Activated naive CD8-positive, alpha-beta T cell treated with anti-CD3 and anti-CD28 coated beads for 36 hours (primary cell): ENCODE measurements around the gene PDPK1. TPM values are rescaled to one million over a fixed set of nuclear protein-coding genes. Genes with fewer than 3 reads are reported as not detected.

Source experiments
- DNase-seq: peaks from one replicate; pipeline ENCODE4 v3.0.0; 2021
- H3K27ac Mint-ChIP-seq: one replicate; pipeline ENCODE4 v1.8.0; 2022; ENCODE audit warnings: mild to moderate bottlenecking, moderate library complexity, mixed read lengths
- H3K27me3 Mint-ChIP-seq: one replicate; pipeline ENCODE4 v1.8.0; 2022; ENCODE audit warnings: mild to moderate bottlenecking, mixed read lengths
- H3K36me3 Mint-ChIP-seq: one replicate; pipeline ENCODE4 v1.8.0; 2021; ENCODE audit warnings: mild to moderate bottlenecking, mixed read lengths
- H3K4me1 Mint-ChIP-seq: one replicate; pipeline ENCODE4 v1.8.0; 2021; ENCODE audit warnings: mixed read lengths
- H3K4me3 Mint-ChIP-seq: one replicate; pipeline ENCODE4 v1.8.0; 2022; ENCODE audit warnings: mild to moderate bottlenecking, moderate library complexity, mixed read lengths
- H3K9me3 Mint-ChIP-seq: one replicate; pipeline ENCODE4 v1.8.0; 2022; ENCODE audit warnings: mixed read lengths
- total RNA-seq, 2 experiments: library from RNA; stranded (reverse); gene quantifications; one replicate each; pipeline ENCODE4 v1.2.3, GENCODE V29; 2021

Gene PDPK1
- 10 to 100 TPM; 36.5 to 42.2 TPM for total RNA-seq

GRCh38 chr16:2537451-2538379, at the start of gene PDPK1:
PDPK1 (plus strand) TSS chr16:2538021; CDS start chr16:2538113, 92 bp downstream.
- H3K36me3 Mint-ChIP-seq: peaks cover 6% of the 10 kb centered on the region
- H3K27ac Mint-ChIP-seq: peak within 1 kb of the TSS; percentile 87
- no peaks in the 10 kb centered on the region for H3K9me3 Mint-ChIP-seq
- peaks cover 36% of the 10 kb centered on the region for H3K4me1 Mint-ChIP-seq
- no peaks in the 10 kb centered on the region for H3K27me3 Mint-ChIP-seq
- peak; percentile 97 for DNase-seq
- peak within 1 kb of the TSS; percentile 88 for H3K4me3 Mint-ChIP-seq

- DNase-seq: no peak
- H3K4me3 Mint-ChIP-seq: no peak overlapping the region
- peaks cover 3% of the 10 kb centered on the region for H3K36me3 Mint-ChIP-seq
Measured at GRCh38 chr16:2489581-2489980, 48.2 kb upstream of the PDPK1 start.

GRCh38 chr16:2490190-2491105, 47.4 kb upstream of the PDPK1 start:
- no peak for DNase-seq
- H3K36me3 Mint-ChIP-seq: peaks cover 3% of the 10 kb centered on the region
- H3K4me1 Mint-ChIP-seq: peaks cover 14% of the 10 kb centered on the region
- H3K4me3 Mint-ChIP-seq: no peak overlapping the region
- H3K27ac Mint-ChIP-seq: no peak overlapping the region
- H3K27me3 Mint-ChIP-seq: no peaks in the 10 kb centered on the region
- H3K9me3 Mint-ChIP-seq: no peaks in the 10 kb centered on the region

More at GRCh38 chr16:2489581-2489980, 48.2 kb upstream of the PDPK1 start:
- Mint-ChIP-seq H3K9me3 (no peaks in the 10 kb centered on the region), H3K4me1 (peaks cover 14% of the 10 kb centered on the region), H3K27me3 (no peaks in the 10 kb centered on the region), H3K27ac (no peak overlapping the region)

GRCh38 chr16:2492292-2492691, 45.5 kb upstream of the PDPK1 start:
- Mint-ChIP-seq H3K4me1 (peaks cover 3% of the 10 kb centered on the region), H3K27ac (no peak overlapping the region), H3K9me3 (no peaks in the 10 kb centered on the region), H3K4me3 (no peak overlapping the region), H3K27me3 (no peaks in the 10 kb centered on the region), H3K36me3 (no peaks in the 10 kb centered on the region)
- no peak for DNase-seq

GRCh38 chr16:2493605-2494004, 44.2 kb upstream of the PDPK1 start:
- Mint-ChIP-seq H3K27me3 (no peaks in the 10 kb centered on the region), H3K4me3 (no peak overlapping the region), H3K36me3 (peaks cover 4% of the 10 kb centered on the region), H3K4me1 (no peaks in the 10 kb centered on the region), H3K27ac (no peak overlapping the region), H3K9me3 (no peaks in the 10 kb centered on the region)
- no peak for DNase-seq

- no peaks in the 10 kb centered on the region for H3K9me3 Mint-ChIP-seq
- no peaks in the 10 kb centered on the region for H3K4me1 Mint-ChIP-seq
- H3K27me3 Mint-ChIP-seq: no peaks in the 10 kb centered on the region
- H3K27ac Mint-ChIP-seq: no peak overlapping the region
- DNase-seq: no peak
- H3K36me3 Mint-ChIP-seq: peaks cover 4% of the 10 kb centered on the region
- no peak overlapping the region for H3K4me3 Mint-ChIP-seq
Measured at GRCh38 chr16:2494616-2495015, 43.2 kb upstream of the PDPK1 start.

GRCh38 chr16:2495041-2495440, 42.8 kb upstream of the PDPK1 start:
- no peaks in the 10 kb centered on the region for H3K9me3 Mint-ChIP-seq
- H3K4me3 Mint-ChIP-seq: no peak overlapping the region
- H3K4me1 Mint-ChIP-seq: no peaks in the 10 kb centered on the region
- peaks cover 4% of the 10 kb centered on the region for H3K36me3 Mint-ChIP-seq
- no peaks in the 10 kb centered on the region for H3K27me3 Mint-ChIP-seq
- H3K27ac Mint-ChIP-seq: no peak overlapping the region
- no peak for DNase-seq

GRCh38 chr16:2496223-2497115, 41.4 kb upstream of the PDPK1 start:
- H3K36me3 Mint-ChIP-seq: peaks cover 4% of the 10 kb centered on the region
- no peak overlapping the region for H3K27ac Mint-ChIP-seq
- H3K27me3 Mint-ChIP-seq: no peaks in the 10 kb centered on the region
- no peak for DNase-seq
- no peaks in the 10 kb centered on the region for H3K9me3 Mint-ChIP-seq
- no peak overlapping the region for H3K4me3 Mint-ChIP-seq
- H3K4me1 Mint-ChIP-seq: no peaks in the 10 kb centered on the region

GRCh38 chr16:2497116-2497630, 40.6 kb upstream of the PDPK1 start:
- Mint-ChIP-seq H3K4me3 (no peak overlapping the region), H3K36me3 (peaks cover 4% of the 10 kb centered on the region), H3K27me3 (no peaks in the 10 kb centered on the region), H3K27ac (no peak overlapping the region), H3K4me1 (no peaks in the 10 kb centered on the region), H3K9me3 (no peaks in the 10 kb centered on the region)
- no peak for DNase-seq

GRCh38 chr16:2497695-2498484, 39.9 kb upstream of the PDPK1 start:
- no peak overlapping the region for H3K27ac Mint-ChIP-seq
- H3K36me3 Mint-ChIP-seq: peaks cover 4% of the 10 kb centered on the region
- no peaks in the 10 kb centered on the region for H3K9me3 Mint-ChIP-seq
- no peak overlapping the region for H3K4me3 Mint-ChIP-seq
- no peaks in the 10 kb centered on the region for H3K4me1 Mint-ChIP-seq
- no peak for DNase-seq
- no peaks in the 10 kb centered on the region for H3K27me3 Mint-ChIP-seq

GRCh38 chr16:2498531-2499253, 39.1 kb upstream of the PDPK1 start:
- Mint-ChIP-seq H3K4me3 (no peak overlapping the region), H3K9me3 (no peaks in the 10 kb centered on the region), H3K4me1 (no peaks in the 10 kb centered on the region), H3K27ac (no peak overlapping the region), H3K36me3 (peaks cover 4% of the 10 kb centered on the region), H3K27me3 (no peaks in the 10 kb centered on the region)
- DNase-seq: no peak

GRCh38 chr16:2499454-2499853, 38.4 kb upstream of the PDPK1 start:
- no peaks in the 10 kb centered on the region for H3K9me3 Mint-ChIP-seq
- peaks cover 4% of the 10 kb centered on the region for H3K36me3 Mint-ChIP-seq
- H3K27ac Mint-ChIP-seq: no peak overlapping the region
- DNase-seq: no peak
- no peaks in the 10 kb centered on the region for H3K27me3 Mint-ChIP-seq
- no peak overlapping the region for H3K4me3 Mint-ChIP-seq
- no peaks in the 10 kb centered on the region for H3K4me1 Mint-ChIP-seq

- H3K27ac Mint-ChIP-seq: no peak overlapping the region
- H3K4me3 Mint-ChIP-seq: no peak overlapping the region
- H3K36me3 Mint-ChIP-seq: peaks cover 4% of the 10 kb centered on the region
- DNase-seq: no peak
- no peaks in the 10 kb centered on the region for H3K9me3 Mint-ChIP-seq
- H3K4me1 Mint-ChIP-seq: no peaks in the 10 kb centered on the region
- H3K27me3 Mint-ChIP-seq: no peaks in the 10 kb centered on the region
Measured at GRCh38 chr16:2499890-2500429, 37.9 kb upstream of the PDPK1 start.
